IPS-11a (cell line): Measurements from ENCODE around the gene CIPC.

Source experiments
- H3K4me3 ChIP-seq: one replicate; pipeline ENCODE4 v1.5.1; 2013; ENCODE audit warnings: low read depth, low read length, control low read depth

CIPC gene

DNA sequence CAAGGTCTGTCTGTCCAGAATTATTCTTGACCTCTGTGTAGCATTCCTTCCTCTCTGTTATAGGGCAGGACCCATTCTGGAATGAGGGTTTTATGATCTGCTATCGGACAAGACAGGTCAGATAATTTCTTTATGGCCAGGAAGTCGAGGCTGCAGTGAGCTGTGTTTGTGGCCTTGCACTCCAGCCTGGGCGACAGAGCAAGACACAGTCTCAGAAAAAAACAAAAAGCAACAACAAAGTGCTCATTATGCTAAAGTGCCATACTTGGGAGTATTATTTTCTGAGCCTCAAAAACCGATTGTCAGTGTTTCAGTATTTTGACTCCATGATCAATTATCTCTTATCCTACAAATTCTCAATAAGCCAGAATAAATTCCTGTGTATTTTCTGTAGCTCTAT is 4.1 kb downstream of the CIPC start:
- no peak overlapping the region for H3K4me3 ChIP-seq

DNA sequence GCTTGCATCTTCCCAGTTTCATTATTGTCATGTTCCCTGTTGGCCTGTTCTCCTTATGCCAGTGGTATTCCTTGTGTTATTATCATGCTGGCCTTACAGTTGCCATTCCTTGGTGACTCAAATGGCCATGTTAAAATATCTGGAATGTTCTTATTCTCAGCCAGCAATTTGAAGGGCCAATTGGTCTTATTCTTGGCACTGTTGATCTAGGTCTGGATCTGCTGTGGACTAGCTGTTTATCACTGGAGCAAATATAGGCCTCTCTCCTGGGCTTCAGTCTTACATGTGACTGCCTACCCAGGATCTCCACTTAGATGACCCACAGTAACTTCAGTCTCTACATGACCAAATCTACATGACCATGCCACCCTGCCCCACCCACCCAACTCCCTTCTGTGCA is 5.4 kb downstream of the CIPC start:
- no peak overlapping the region for H3K4me3 ChIP-seq

DNA sequence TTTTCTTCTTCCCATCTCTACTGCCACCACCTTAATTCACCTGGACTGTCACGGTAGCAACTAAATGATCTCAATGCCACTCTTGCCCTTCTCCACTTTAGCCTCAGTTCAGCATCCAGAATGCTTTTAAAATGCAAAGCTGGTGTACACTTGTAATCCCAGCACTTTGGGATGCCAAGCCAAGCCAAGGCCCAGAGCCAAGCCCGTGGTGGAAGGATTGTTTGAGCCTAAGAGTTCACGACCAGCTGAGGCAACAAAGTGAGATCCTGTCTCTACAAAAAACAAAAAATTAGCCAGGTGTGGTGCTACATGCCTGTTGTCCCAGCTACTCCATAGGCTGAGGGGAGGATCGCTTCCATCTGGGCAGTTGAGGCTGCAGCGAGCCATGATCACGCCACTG is 5.9 kb downstream of the CIPC start:
- H3K4me3 ChIP-seq, result no peak overlapping the region

DNA sequence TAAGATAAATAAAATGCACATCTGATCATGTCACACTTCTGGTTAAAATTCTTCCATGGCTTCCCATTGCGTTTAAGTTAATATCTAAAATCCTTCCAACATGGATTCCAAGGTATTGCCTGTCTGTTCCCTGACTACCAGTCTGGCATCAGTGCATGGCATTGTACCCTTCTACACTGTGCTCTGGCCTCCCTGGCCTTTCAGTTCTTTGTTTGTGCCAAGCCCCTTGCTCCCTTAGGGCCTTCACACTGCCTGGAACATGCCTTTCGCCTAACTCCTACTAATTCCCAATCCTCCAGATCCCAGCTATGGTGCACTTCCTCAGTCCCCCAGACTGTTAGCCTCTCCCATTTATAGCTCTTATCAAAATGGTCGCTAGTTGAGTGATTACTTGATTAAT is 6.3 kb downstream of the CIPC start:
- no peak overlapping the region for H3K4me3 ChIP-seq

DNA sequence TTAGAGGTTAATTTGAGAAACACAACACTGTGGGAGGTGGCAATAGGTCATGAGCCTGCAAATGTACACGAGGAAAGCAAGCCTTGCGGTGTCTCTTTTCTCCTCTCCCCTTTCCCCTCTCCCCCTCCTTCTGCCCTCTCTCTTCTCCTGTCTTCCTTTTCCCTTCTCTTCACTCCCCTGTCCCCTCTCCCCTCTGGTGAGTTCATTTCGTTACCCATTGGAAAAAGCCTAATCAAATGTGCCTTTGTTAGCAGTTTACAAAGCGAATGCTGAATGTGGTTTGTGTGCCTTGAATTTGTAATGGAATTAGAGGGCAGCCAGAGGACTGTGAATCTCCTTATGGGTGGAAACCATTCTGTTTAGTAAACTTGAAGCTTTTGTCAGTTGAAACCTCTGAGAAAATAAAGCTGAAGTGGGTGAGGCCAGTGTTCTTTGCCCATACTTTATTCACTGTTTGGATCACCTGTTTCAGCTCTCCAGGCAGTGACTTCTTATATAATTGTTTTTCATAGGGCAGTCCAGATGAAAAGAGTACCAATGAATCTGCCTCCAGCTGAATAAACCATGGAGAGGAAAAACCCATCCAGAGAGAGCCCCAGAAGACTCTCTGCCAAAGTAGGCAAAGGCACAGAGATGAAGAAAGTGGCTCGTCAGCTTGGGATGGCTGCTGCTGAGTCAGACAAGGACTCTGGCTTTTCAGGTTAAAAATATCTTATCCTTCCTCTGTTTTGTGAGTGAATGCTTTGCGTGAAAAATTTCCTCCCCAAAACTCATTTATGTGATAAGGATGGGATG is 7.3 kb downstream of the CIPC start:
- no peak overlapping the region for H3K4me3 ChIP-seq

DNA sequence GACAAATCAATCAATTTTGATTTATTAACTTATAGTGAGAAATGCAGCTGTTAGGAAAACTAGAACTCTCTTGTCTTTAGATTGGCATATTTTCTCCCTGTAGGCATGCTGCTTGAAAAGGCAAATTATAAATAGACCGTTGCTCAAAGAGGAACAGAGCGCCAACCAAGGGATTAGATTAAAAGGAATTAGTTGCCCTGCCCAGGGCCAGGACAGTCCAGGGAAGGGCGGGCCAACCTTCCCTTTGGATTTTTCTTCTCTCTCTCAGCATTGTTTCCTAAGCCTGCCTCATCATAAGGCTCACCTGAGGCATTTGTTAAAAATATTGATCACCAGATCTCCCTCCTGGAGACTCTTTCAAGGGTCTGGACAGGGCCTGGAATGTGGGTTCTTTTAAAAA is 8.6 kb downstream of the CIPC start:
- H3K4me3 ChIP-seq, result no peak overlapping the region

DNA sequence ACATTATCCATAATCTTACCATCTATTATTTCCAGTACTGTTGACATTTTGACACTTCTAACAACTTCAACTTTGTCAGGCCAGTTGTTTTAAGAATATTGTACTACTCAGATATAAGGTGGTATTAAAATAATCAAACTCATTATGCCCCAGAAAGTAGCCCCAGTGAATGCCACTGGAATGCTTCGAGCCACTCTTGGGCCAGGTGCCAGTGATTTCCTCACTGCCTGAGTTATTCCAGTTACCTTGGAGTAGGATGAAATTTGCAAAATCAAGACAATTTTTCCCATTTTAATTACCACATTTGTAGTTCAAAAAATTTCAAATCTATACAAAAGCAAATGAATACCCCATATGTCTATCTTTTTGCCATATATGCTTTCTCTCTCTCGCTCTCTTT is 9.2 kb downstream of the CIPC start:
- H3K4me3 ChIP-seq, result no peak overlapping the region

DNA sequence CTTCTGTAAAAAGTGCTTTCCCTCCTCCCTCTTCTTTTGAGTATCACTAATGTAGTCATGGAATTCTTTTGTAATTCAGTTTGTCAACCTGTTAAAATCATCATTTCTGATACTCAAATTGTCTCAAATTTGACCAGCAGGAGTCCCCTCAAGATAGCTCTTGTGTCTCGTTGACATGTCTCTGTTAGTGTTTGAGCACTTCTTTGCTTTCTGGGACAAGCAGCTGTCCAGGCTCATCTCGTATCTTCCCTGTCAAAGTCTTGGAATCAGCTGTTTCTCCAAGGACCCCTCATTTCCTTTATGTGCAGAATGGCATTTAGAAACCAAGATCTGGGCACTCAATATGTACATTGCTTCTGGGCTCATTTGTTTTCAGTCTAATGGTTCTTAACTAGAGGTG is 10.7 kb downstream of the CIPC start:
- no peak overlapping the region for H3K4me3 ChIP-seq

DNA sequence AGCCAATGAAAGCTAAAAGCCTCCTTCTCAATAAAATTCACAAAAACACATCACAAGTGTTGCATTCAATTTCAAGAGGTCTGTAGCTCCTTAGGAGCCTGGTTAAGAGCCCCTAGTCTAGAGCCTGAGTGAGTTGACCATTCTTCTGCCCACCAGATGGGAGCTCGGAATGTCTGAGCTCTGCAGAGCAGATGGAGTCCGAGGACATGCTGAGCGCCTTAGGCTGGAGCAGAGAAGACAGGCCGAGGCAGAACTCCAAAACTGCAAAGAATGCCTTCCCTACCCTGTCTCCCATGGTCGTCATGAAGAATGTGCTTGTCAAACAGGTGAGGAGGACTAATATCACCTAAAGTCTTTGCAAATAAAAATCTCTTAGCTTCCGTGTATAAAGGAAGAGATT is 11.6 kb downstream of the CIPC start:
- no peak overlapping the region for H3K4me3 ChIP-seq

DNA sequence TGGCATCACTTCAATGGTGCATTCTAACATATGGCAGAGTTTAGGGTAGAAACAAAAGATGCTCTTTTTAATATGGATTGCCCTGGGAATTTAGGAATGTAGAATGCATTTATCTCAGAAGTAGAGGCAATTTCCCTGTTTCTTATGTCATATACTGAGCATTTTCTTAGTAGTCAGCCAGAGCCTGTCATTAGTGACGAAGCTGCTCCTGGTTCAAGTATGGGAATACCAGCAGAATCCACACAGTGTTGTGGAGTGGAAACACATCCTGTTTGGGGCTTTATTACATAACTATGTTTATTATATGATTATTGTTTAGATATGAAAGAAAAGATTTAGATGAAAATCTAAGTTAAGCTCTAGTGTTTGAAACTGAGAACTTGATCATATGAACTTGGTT is 12.2 kb downstream of the CIPC start:
- no peak overlapping the region for H3K4me3 ChIP-seq

DNA sequence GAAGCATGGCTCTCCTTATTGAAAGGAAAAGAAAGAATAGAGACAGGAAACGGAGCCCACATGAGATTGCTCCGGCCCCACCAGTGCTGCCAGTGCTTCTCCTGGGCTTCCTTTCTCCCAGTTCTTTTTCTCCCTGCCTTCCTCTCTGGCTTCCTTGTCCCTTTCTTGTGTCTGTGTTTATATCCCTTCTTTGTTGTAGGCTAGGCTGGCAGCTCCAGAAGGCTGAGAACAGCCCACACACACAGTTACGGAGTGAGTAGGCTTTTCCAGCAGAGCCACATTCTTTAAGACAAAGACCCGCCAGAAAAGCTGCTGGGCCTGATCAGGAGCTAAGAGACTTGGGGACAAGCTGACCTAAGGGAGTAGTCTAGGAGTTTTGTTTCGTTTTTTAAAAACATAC is 13.0 kb downstream of the CIPC start:
- H3K4me3 ChIP-seq, result no peak overlapping the region

DNA sequence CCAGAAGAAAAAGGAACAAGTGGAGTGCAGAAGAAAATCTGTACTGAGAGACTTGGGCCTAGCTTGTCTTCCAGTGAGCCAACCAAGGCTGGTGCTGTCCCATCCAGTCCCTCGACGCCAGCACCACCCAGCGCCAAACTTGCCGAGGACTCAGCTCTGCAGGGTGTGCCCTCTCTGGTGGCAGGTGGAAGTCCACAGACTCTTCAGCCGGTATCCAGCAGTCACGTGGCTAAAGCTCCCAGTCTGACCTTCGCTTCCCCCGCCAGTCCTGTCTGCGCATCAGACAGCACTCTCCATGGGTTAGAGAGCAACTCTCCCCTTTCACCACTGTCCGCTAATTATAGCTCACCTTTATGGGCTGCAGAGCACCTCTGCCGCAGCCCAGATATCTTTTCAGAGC is 15.6 kb downstream of the CIPC start:
- H3K4me3 ChIP-seq, result no peak overlapping the region

DNA sequence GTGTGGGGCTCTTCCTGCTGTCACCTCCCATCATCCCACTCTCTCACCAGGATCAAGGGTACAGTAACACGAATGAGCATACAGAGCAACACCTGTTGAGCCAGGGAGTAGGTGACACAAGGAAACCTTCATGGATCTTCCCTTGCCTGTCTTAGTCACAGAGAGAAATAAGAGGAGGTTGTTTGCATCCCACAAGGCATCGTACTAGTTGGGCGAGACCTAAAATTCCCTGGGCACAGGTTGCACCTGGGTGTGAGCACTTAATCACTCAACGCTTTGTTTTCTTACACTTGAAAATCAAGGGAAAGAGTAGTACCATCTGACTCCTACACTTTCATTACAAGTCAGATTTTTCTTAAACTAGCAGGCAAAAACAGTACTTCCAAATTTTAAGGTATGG is 16.6 kb downstream of the CIPC start:
- H3K4me3 ChIP-seq, result no peak overlapping the region

DNA sequence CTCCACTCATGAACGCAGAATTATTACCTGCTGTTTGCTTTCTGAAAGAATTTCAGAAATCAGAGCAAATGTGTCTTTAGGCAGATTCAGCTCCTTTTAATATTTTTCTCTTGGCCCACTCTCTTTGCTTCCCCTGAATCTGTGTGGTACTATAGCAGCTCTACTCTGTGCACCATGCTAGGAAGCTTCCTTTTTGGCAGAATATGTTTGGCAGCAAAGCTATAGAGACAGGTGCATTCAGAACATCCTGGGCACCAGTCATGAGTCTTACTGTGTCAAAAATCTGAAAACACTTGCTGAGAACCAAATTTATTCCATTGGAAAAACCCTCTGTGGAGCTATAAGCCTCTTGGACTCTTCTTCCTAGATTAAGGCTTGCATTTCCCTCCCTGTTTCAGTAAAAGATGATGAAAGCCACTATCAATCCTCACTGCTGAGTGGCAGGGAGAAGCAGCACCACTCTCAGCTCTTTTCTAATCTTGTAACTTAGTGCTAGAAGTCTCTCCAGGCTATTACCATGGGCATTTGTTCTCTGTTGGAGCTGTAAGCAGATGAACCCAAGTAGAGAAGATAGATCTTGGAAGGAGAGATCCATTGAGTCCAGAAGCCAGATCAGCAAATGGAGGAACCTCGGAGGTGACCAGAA is 18.2 kb downstream of the CIPC start:
- no peak overlapping the region for H3K4me3 ChIP-seq

DNA sequence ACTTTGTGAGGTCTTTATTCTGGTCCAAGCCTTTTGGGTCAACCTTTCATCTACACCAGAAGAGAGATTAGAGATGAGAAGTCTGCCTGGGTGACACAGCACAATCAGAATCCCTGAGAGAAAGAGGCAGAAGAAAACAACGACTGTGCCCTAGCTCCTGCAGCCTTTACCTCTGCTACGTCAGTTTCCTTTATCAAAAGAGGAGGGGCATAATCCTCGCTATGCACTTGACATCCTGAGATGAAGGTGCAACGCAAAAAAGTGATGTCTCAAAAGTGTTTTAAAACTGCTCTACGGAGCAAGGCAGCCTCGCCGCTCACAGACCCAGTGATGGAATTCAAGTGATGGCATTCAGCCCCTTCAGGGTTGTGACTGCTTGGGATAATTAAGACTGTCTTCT is 21.8 kb downstream of the CIPC start:
- H3K4me3 ChIP-seq, result no peak overlapping the region

DNA sequence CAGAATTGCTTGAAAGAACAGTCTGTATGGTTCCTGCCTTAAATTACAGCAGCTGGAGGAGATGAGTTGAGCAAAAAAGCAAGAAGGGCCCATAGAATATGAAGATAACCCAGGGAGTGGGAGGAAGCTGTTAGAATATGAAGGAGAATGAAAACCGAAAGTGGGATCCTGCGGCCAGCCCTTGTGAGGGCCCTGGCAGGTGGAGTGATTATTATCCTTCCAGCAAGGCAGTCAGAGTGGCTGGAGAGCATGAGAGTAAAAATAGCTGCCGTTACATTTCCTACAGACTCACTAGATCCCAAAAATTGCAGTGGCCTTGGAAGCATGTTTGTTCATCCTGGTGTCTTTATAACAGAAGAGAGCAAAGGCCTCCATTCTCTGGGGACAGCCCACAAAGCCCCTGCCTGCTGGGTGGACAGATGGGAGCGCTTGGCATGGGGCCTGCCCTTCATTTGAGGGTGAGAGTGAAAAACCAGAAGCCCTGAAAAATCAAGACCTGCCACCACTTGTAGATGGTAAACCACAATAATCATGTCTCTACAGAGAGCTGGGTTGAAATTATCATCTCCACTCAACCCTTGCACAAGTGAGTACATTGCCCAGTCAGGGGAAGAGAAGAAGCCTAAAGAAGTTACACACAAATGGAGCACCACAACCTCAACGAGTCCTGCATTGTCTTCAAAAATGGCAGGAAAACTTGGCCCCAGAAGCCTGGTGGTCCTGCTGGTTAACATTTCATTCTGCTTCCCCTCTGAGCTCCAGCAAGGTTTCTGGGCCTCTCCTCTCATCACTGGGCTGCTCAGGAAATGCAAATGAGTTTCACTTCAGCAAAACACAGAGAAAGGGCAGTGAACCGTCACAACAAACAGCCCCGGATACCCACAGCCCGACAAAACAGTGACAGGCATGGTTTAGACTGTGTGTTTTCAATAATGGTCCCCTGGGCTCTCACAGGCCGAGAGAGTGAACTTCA is 23.0 kb downstream of the CIPC start:
- no peak overlapping the region for H3K4me3 ChIP-seq

DNA sequence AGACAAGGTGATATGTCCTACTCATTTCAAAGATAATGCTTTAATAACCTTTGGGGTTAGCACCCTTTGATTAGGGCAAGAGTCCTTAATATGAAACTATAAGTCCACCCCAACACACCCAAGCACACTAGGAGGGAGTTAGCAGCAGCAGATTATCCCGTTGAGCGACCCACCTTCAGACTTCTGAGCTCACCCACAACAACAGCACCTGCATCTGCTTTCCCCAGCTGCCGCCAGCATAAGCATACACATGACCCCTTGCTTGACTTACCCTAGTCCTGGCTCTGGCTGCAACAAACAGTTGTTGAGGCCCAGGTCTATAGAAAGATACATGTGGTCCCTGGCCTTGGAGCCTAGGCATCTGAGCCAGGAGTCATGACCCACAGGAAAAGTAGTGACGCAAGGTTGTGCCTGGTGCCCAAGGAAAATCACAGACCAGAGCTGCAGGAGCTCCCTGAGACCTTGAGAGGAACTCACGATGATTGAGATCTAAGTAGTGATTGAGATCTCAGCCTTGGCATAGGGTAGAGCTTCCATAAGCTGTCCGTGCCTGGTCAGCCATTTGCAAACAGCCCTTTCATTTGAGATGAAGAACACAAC is 24.6 kb downstream of the CIPC start:
- no peak overlapping the region for H3K4me3 ChIP-seq

DNA sequence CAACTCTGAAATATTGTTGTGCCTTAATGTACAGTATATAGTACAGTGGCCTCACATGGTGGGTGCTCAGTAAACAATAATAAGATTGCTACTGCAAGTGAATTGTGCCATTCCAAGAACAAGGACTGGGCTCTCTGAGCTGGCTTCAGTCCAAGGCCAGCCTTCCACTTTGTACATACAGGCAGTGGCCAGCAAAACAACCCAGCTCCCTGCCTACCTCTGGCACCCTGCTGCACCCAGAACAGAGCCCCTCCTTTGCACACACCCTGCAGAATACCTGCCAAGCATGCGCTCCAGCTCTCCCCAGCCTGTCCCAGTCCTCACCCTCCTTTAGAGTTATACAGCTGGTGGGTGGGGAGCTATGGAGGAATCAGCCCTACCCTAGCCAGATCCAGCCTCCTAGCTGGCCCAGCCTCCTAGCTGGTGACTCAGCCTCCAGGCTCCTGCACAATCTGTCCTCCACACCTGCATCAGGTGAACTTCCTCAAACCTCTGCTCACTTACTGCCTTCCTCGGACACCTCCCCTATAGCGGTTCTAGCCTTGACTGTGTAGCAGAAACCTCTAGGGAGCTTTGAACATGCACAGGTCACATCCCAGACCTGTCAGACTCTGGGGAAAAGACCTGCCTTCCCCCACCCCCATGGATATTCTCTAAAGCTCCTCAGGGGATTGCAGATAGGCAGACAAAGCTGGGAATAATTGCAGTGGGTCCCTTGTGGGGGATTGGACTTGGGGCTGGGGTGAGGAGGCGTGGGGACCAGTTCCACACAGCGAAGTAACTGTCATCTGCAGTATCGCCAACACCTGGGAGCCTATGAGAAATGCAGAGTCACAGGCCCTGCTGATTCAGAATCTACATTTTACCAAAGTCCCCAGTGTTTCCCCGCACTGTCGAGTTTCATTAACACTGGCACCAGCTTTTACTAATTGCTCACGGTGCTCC is 25.6 kb downstream of the CIPC start:
- no peak overlapping the region for H3K4me3 ChIP-seq

DNA sequence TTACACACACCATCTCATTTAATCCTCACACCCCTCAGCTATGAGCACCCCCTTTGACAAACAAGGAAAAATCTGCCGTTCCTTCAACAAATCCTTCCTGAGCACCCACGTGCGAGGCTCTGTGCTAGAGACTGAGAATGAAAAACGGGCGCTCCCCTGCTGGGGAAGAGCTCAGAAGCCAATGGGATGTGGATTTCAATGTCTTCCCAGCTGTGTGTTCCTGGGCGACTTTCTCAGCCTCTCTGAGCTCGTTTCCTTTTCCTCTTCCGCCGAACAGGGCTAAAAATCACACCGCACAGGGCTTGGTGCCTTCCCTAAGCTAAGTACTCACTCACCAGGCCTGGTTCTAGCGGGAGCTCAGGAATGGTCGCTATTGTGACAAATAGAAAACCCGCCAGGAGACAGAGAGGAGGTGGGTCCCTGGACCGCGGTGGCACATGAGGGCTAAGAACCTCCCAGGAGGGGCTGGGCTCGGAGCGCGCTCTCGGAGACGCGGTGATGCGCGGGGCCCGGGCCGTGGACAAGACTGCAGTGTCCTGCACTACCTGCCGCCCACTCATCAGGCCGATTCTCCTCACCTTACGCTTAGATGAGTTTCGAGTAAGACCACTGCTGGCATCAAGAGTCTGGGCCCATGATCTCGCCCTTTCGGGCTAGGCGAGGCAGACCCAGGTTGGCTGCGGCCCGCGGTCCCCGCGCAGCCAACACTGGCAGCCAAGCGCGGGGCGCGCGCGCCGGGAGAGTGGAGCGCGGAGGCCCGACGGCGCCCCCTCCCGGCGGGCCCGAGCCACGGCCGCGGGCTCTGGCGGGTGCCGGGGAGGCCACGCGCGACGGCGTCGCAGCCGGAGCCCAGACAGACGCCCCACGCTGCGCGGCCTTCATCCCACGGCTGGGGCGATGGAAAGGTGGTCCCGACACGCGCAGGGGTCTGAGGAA is 26.6 kb downstream of the CIPC start:
- H3K4me3 ChIP-seq, result peak overlapping the region; percentile 66
